Hepatocyte (in vitro differentiated cells): ENCODE data around the gene PTGES.

ENCODE experiments used
- EZH2 ChIP-seq: fragments of 200-600 bp; sonication (generic); IDR thresholded peaks from 2 replicates; pipeline ENCODE4 v1.6.1; 2016; ENCODE audit warnings: antibody characterized with exemption, mild to moderate bottlenecking, borderline replicate concordance
- EZH2phosphoT487 ChIP-seq: fragments of 200-600 bp; sonication (generic); IDR thresholded peaks from one replicate; pipeline ENCODE4 v1.6.1; 2018; ENCODE audit warnings: antibody characterized with exemption, mild to moderate bottlenecking, low read depth, moderate library complexity; ENCODE audit not compliant: unreplicated experiment, severe bottlenecking
- TF ChIP-seq, protein P1 (sequence below): fragments of 200-600 bp; sonication (generic); IDR thresholded peaks from 2 replicates; pipeline ENCODE4 v1.5.1; 2016; ENCODE audit warnings: antibody characterized with exemption, mild to moderate bottlenecking; ENCODE audit not compliant: poor library complexity

DNA sequence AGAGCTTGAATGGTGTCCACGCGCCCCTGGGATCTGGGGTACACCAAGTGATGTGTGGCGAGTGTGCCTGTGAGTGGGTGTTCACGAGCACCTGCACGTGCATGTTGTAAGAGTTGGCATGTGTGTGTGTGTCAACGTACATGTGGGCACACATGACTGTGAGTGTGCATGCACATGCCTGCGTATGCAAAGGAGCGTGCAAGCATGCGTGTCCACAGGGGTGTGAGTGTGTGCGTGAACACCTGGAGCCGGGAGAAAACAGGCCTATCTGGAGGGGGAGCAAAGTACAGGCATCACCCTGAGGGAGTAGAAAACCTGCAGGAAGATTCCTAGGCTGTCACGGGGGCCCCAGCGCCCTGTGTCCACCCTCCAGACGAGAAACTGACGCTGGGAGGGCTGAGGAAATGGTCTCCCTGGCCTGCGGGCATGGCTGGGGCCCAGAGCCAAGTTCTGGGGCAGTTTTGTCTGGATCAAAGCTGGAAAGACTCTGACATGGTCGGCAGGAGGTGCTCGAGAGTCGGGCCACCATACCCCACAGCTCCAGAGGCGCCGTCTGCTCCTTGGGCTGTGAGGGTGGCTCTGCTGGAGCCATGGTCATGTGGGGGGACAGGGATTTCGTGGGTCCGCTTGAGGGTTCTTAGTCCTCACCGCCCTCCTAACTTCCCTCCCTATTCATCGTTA, 31.8 kb downstream of the PTGES start:
- no peak for TF ChIP-seq EZH2phosphoT487
- TF ChIP-seq EZH2 = no peak
- TF ChIP-seq, protein P1, sequence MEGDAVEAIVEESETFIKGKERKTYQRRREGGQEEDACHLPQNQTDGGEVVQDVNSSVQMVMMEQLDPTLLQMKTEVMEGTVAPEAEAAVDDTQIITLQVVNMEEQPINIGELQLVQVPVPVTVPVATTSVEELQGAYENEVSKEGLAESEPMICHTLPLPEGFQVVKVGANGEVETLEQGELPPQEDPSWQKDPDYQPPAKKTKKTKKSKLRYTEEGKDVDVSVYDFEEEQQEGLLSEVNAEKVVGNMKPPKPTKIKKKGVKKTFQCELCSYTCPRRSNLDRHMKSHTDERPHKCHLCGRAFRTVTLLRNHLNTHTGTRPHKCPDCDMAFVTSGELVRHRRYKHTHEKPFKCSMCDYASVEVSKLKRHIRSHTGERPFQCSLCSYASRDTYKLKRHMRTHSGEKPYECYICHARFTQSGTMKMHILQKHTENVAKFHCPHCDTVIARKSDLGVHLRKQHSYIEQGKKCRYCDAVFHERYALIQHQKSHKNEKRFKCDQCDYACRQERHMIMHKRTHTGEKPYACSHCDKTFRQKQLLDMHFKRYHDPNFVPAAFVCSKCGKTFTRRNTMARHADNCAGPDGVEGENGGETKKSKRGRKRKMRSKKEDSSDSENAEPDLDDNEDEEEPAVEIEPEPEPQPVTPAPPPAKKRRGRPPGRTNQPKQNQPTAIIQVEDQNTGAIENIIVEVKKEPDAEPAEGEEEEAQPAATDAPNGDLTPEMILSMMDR = no peak
